Glomerular endothelial cell (primary cell): Measurements from ENCODE around the gene FASN. TPM values are rescaled to one million over a fixed set of nuclear protein-coding genes. Genes with fewer than 3 reads are reported as not detected.
"Not testable (repeated sequence)": the region's sequence is repeated elsewhere in the genome, so short reads cannot be mapped to it uniquely, and the experiment has no call there.

Source experiments
- DNase-seq: peaks from one replicate; pipeline ENCODE4 v3.0.0-alpha.2; 2011; ENCODE audit warnings: low read depth, low spot score; ENCODE audit errors: extremely low read depth
- total RNA-seq: library from RNA; depleted of rRNA; stranded (reverse); fragments of >200 nt; gene quantifications from 2 replicates; pipeline ENCODE4 v1.2.3, GENCODE V29; 2015

The FASN gene
- total RNA-seq, 1 donor from 2014 or later: 201 TPM

GRCh38 chr17:82047914-82048570 is 50.0 kb downstream of the FASN start:
- no peak for DNase-seq

DNA sequence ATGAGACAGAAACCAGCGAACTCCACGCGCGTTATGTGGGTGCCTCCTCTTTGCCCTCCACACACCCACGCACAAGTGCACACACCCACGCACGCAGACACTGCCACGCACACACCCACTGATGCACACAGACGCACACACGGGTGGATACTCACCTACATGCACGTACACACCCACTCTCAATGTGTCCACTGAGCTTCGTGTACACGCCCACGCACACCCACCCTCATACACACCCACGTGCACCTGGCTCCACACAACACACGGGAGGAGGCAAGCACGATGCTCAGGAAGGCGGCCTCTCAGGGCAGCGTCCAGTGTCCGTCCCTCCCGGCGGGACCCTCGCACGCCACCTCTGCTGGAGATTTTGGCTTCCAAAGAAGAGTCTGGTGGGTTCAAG is 50.7 kb downstream of the FASN start:
- DNase-seq: no peak

DNA sequence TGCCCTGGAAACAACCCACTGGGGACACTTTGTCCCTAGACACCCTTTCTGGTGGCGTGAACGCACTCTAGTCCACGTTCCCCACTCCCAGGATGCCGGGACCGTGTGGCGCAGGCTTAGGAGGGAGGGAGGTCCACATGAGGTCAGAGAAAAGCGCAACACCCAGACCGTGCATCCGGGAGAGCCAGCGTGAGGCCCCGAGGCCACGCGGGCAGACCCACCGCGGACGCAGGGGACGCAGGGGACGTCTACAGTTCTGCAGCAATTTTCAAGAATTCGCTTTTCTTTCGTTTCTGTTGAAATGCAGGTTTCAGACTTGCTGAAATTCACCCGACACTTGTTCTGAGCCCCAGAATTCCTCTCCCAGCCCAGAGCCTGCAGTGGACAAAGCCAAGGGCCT is 51.1 kb downstream of the FASN start:
- no peak for DNase-seq

DNA sequence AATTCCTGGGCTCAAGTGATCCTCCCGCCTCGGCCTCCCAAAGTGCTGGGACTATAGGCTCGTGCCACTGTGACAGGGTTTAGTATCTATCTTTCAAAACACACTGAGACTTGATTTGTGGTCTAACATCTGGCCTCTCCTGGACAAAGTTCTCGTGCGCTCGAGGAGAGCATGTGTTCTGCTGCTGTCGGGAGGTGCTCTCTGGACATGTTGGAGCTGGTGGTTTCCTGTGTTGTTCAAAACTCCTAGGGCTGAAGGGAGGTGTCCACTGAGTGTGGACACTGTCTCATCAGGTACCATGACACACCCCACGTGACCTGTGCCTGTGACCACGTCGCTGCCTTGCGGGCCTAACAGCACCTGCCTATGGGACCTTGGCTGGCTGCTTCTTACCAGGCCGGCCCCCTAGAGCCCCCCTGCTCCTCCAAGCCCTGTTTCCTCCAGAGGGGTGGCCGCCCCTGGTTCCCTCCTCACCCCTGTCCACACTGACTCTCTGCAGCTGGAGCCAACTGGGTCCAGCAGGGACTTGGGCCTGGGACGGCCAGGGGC is 52.0 kb downstream of the FASN start:
- DNase-seq: no peak

DNA sequence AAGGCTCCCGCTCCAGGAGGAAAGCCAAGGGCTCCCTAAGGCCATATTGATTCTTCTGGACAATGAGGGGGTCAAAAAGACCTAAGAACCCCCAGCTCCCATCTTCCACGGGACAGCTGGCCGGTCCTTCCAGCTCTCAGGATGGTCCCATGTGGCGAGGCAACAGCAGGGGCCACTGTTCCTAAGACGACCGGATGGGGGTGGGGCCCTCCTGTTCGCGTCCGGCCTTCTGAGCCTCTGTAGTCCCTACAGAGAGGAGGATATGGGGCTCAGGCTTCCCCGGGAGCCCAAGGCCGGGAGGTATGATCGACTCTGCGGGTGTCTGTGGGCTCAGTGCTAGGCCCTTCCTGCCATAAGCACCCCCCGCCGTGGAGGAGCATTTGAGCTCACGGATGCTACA is 54.5 kb downstream of the FASN start:
- DNase-seq: no peak

- no peak for DNase-seq
Observed at GRCh38 chr17:82042649-82043048, 55.4 kb downstream of the FASN start.

- DNase-seq: no peak
Observed at GRCh38 chr17:82041144-82041814, 56.8 kb downstream of the FASN start.

- no peak for DNase-seq
Observed at GRCh38 chr17:82039695-82040299, 58.2 kb downstream of the FASN start.

DNA sequence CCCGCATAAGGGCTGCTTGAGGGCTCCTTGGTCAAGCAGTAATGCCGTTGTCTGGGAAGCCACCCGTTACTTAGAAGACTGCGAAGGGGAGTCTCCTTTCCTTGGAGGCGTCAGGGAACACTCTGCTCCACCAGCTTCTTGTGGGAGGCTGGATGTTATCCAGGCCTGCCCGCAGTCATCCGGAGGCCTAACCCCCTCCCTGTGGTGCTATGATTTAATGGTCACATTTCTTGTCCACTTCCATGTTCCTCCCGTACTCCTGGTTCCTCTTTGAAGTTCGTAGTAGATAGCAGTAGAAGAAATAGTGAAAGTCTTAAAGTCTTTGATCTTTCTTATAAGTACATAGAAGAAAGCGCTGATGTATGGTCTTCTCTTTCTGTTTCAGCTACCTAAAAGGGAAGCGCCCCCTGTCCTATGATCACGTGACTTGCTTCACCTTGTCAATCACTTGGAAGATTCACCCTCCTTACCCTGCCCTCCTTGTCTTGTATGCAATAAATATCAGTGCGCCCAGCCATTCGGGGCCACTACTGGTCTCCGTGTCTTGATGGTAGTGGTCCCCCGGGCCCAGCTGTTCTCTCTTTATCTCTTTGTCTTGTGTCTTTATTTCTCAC is 59.1 kb downstream of the FASN start:
- DNase-seq: not testable (repeated sequence)

DNA sequence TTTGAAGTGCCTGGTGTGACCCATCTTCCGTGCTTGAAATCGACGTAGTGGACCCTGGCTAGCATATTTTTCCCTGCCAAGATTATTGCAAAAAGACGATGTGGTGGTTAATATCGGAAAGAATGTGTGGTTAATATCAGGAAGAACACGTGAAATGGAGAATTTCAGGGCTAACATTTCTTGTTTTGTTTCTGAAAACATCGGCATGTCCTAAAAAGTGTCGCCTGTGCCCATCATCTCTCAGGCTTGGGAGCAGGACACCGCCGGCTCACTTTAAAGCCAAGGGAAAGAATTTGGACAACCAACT is 60.2 kb downstream of the FASN start:
- DNase-seq: no peak

DNA sequence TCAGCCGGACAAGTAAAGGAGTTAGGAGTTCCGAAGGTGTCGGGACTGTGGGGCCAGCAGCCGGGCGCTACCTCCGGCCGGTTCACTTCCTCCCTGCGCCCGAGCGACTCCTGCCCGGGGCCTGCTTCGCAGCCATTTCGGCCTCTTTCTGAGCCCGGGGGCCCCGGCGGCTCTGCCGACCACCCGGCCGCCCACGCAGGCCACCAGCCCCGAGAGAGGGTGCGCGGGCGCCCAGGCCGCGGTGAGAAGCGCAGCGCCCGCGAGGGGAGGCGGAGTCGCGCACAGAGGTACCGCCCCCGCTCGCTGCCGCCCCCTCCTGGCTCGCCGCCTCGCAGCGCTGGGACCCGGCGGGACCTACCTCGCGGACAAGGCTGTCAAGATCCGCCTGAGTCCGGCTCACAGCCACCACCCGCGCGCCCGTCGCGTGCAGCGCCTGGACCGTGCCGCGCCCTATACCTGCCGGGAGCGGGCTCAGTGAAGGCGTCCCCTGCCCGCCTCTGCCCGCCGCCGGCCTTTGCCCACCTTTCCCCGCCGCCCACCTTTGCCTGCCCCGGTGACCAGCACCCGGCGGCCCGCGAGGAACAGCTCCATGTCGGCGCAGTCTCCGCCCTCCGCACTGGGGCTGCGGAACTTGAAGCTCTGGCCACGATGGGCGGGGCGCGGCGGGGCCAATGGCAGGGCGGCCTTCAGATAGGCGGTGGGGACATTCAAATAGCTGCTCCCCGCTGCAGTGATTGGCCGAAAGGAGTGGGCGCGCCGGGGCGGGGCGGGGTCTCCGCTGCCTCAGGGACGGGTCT is 60.7 kb downstream of the FASN start, which contains the start of gene DCXR:
Gene DCXR (minus strand): TSS at position 606 of the 797 bp plus-strand sequence. CDS start 15 bp downstream, at position 591.
- no peak for DNase-seq

DNA sequence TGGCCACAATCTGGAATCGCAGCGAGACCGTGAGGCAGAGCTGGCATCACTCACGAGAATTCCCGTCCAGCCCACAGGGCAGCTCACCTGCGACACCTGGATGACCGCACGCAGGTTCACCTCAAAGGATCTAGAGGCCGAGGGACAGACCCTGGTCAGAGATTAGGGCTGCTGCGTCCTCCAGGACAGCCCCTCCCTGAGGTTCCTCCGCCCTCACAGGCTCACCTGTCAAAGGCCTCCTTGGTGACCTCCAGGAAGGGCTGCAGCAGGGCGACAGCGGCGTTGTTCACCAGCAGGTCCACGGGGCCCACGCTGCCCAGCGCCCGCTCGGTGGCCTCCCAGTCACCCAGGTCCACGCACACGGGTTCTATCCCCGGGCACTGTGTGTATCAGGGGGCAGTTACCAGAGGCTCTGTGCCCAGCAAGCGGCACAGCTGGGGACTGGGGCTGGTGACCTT is 61.4 kb downstream of the FASN start:
- no peak for DNase-seq

- DNase-seq: no peak
Observed at GRCh38 chr17:82035956-82036633, 61.9 kb downstream of the FASN start.

DNA sequence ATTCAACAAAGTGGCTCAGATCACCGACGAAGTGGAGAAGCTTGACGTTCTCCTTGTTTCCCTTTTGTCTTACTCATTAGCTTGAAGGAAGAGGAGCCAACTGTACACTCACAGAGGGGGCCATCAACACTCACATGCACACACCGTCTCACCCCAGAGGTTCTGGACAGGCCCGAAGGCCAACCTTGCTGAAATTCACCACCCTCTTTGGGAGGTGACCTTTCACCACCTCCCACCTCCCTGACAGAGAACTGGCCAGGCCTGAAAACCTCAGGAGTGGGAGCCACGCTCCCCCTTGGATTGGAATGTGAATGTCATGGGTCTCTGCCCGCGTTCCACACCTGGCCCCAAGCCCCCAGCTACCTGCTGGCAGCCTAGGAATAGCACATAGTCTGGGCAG is 62.5 kb downstream of the FASN start:
- DNase-seq: no peak

- no peak for DNase-seq
Observed at GRCh38 chr17:82034371-82035011, 63.5 kb downstream of the FASN start.

DNA sequence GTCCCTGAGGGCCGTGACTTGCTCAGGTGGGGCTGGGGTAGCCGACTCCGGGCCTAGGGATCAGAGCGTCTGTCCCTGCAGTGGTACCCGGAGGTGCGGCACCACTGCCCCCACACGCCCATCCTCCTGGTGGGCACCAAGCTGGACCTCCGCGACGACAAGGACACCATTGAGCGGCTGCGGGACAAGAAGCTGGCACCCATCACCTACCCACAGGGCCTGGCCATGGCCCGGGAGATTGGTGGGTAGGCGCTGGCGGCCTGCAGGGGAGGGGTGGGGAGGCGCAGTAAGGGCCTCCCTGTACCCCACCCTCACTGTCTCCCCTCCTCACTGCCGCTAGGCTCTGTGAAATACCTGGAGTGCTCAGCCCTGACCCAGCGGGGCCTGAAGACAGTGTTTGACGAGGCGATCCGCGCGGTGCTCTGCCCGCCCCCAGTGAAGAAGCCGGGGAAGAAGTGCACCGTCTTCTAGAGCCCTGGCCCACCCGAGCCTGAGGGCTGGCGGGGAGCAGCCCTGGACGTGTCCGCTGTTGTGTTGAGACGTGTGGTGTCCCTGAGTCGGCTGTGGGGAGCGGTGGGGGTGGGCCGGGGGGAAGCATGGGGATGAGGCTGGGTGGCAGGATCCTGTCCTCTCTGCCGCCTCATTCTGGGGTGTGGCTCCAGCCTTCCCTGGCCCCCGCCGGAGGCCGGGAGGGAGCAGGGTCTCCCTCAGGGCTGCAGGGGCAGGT is 64.5 kb downstream of the FASN start:
- DNase-seq: no peak

DNA sequence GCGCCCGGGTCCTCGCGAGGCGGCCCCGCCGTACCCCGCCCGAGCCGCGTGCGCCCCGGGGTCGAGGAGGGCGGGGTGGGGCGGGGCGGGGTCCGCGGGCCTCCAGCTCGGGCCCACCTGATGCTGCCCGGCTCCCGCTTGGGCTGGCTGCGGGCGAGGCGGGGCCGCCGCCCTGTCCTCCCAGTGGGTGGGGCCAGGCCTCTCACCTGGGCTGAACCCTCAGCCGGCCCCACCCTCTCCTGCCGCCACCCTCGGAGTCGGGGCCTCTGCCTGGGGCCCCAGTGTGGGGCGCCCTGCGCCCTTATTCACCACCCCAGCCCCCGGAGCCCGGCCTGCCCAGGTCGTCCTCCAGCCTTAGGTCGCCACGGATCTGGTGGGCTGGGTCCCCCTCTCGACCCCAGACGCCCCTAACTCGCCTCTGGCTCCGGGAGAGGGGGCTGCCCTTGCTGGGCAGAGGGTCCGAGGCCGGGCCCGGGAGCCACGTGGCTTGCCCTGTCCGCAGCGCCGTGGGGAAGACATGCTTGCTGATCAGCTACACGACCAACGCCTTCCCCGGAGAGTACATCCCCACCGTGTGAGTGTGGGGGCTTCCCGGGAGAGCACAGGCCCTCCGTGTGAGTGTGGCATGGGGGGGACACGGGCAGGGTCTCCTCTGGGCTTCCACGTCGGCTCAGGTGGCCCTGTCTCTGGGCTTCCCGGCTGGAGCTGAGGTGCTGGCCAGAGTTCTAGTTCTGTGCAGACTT is 66.0 kb downstream of the FASN start:
- DNase-seq: no peak

DNA sequence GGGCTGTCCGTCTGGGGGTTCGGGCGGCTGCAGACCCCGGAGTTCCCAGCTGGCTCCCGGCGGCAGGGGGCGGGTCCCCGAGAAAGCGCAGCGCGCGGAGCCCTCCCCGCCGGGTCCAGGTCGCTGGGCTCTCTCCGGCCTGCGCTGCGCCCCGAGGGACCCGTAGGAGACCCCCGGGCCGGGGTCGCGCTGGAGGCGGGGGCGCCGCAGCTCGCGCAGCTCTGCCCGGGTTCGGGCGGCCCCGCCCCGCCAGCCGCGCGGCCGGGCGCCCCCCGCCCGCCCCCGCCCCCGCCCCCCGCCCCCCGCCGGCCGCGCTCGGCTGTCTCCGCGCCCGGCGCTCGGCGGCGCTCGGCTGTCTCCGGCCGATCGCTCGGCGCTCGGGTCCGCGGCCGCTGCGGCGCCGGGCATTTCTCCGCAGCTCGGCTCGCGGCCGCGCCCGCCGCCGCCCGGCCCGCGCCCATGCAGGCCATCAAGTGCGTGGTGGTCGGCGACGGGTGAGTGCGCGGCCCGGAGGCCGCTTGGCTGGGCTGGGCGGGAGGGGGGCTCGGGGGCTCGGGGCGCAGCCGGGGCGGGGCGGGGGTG is 66.6 kb downstream of the FASN start, which contains the start of gene RAC3:
Gene RAC3 (plus strand): TSS at position 376 of the 582 bp plus-strand sequence. CDS start 84 bp downstream, at position 460.
- DNase-seq: no peak
